ENCODE measurements around the gene IKZF1. TPM values are rescaled to one million over a fixed set of nuclear protein-coding genes. Genes with fewer than 3 reads are reported as not detected.

The IKZF1 gene
- 1 to 10 TPM; 3.1 to 9.6 (median 5.2) TPM for total RNA-seq
- long read RNA-seq: 0 reads

GRCh38 chr7:50304129-50304910 is at the start of gene IKZF1:
Gene IKZF1 (plus strand): TSS chr7:50304716. CDS start chr7:50319062, 14,346 bp downstream.
- Histone ChIP-seq H3K9me3 (no peaks in the 10 kb centered on the region), H3K4me3 (peak within 1 kb of the TSS; percentile 23 to 48 (median 25)), H3K4me1 (no peaks in the 10 kb centered on the region), H3K36me3 (no peaks in the 10 kb centered on the region), H3K27me3 (no peaks in the 10 kb centered on the region), H3K27ac (peak within 1 kb of the TSS; percentile 16 to 54 (median 41))
- ATAC-seq (peak; percentile 50 to 68 (median 65)), DNase-seq (peak; percentile 68 to 81 (median 77))
- WGBS (ENCODE audit: insufficient coverage, low coverage, low lambda C conversion rate, missing lambda C conversion rate): 0% methylated on average over 19 of the region's 107 CpGs
- TF ChIP-seq POLR2A (IDR thresholded peaks at IDR 0.05) (peak; percentile 48), CTCF (IDR thresholded peaks at IDR 0.05) (no peak)
- intact Hi-C loops (cut with DNase I): no loop called here

DNA sequence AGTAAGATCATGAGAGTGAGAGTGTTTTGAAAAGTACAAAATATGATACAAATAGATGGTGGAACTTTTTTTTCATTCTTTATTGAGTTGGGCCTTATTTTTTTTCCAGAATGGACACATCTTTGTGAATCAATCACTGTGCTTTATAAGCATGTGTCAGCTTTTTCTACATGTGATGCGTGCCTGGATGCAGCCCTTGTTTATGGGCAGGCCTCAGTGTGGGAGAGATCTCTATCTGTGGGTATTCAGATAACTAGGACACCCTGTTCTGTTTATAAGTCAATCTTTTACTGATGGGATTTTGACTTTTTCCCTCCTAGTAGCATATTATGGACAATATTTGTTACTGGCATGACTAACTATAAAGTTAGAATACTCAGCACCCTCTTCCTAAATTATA is 42.9 kb upstream of the IKZF1 start:
- H3K27me3 ChIP-seq: no peaks in the 10 kb centered on the region
- DNase-seq (no peak), ATAC-seq (no peak)
- no peaks in the 10 kb centered on the region for H3K9me3 ChIP-seq
- H3K36me3 ChIP-seq: no peaks in the 10 kb centered on the region
- H3K27ac ChIP-seq: no peak overlapping the region
- 85% methylated on average over 1 of the region's 1 CpG for WGBS (ENCODE audit: insufficient coverage, low coverage, low lambda C conversion rate, missing lambda C conversion rate)
- intact Hi-C loops (cut with DNase I): no loop called here
- TF ChIP-seq CTCF (IDR thresholded peaks at IDR 0.05) (no peak), POLR2A (IDR thresholded peaks at IDR 0.05) (no peak)
- no peak overlapping the region for H3K4me3 ChIP-seq
- no peaks in the 10 kb centered on the region for H3K4me1 ChIP-seq

DNA sequence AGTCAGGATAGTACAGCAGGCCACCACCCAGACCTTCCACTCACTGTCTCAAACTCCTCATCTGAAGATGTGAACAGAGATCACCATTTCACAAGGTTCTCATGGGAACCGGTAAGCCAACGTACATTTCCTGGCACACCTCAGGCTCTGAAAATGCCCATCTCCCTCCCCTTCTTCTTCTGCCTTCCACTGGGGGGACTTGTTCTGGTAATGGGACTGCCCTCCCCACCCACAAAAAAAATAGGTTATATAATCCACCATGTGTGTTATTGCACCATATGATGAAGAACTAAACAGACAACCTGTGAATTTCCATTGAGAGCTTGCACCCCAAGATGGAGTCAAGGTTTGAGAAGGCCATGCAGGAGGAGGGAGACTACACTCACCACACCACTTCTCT is 42.1 kb upstream of the IKZF1 start:
- Histone ChIP-seq H3K27ac (no peak overlapping the region), H3K4me3 (no peak overlapping the region), H3K9me3 (no peaks in the 10 kb centered on the region), H3K27me3 (no peaks in the 10 kb centered on the region), H3K36me3 (no peaks in the 10 kb centered on the region), H3K4me1 (no peaks in the 10 kb centered on the region)
- intact Hi-C loops (cut with DNase I): no loop called here
- no peak for DNase-seq
- ATAC-seq: no peak
- WGBS (ENCODE audit: insufficient coverage, low coverage, low lambda C conversion rate, missing lambda C conversion rate): 57% methylated on average over 2 of the region's 2 CpGs
- no peak for TF ChIP-seq POLR2A (IDR thresholded peaks at IDR 0.05)

- no peaks in the 10 kb centered on the region for H3K36me3 ChIP-seq
- H3K27ac ChIP-seq: no peak overlapping the region
- TF ChIP-seq POLR2A (IDR thresholded peaks at IDR 0.05): no peak
- no peak for TF ChIP-seq CTCF (IDR thresholded peaks at IDR 0.05)
- no peaks in the 10 kb centered on the region for H3K9me3 ChIP-seq
- peak in 1 of 4 donors; percentile 25 for ATAC-seq
- WGBS (ENCODE audit: insufficient coverage, low coverage, low lambda C conversion rate, missing lambda C conversion rate): 17% methylated on average over 1 of the region's 1 CpG
- DNase-seq: no peak
- H3K27me3 ChIP-seq: no peaks in the 10 kb centered on the region
- H3K4me3 ChIP-seq: no peak overlapping the region
- H3K4me1 ChIP-seq: no peaks in the 10 kb centered on the region
- intact Hi-C loops (cut with DNase I): no loop called here
Measured at GRCh38 chr7:50262916-50263690, 41.4 kb upstream of the IKZF1 start.

DNA sequence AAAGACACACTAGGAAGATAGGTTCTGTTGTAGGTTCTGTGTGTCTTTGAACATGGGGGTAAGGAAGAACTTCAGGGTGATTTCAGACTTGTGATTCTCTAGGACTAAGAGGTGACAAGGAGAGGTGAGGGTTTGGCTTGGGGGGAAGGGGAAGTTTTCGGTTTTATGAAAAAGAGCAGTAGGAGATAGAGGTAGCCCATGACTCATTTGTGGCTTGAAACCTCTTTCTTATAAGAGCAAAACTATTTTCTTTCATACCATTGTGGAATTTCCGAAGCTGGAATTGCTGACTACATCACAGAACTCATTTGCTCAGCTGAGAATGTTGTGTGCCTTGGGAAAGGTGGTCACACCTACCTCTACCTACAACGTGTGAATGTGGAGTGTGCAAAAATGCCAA is 39.6 kb upstream of the IKZF1 start:
- ATAC-seq: no peak
- Histone ChIP-seq H3K36me3 (no peaks in the 10 kb centered on the region), H3K4me1 (no peaks in the 10 kb centered on the region), H3K9me3 (no peaks in the 10 kb centered on the region), H3K4me3 (no peak overlapping the region), H3K27me3 (no peaks in the 10 kb centered on the region), H3K27ac (no peak overlapping the region)
- no peak for DNase-seq
- TF ChIP-seq CTCF (IDR thresholded peaks at IDR 0.05): no peak
- TF ChIP-seq POLR2A (IDR thresholded peaks at IDR 0.05): no peak
- intact Hi-C loops (cut with DNase I): no loop called here
- 31% methylated on average over 3 of the region's 3 CpGs for WGBS (ENCODE audit: insufficient coverage, low coverage, low lambda C conversion rate, missing lambda C conversion rate)

All from right lobe of liver (tissue), 6 donors.